ENCODE results near the gene MYL10. TPM values are rescaled to one million over a fixed set of nuclear protein-coding genes. Genes with fewer than 3 reads are reported as not detected.
"Not testable (repeated sequence)": the region's sequence is repeated elsewhere in the genome, so short reads cannot be mapped to it uniquely, and the experiment has no call there.

MYL10 gene
- polyA plus RNA-seq, 2 donors = not detected

DNA sequence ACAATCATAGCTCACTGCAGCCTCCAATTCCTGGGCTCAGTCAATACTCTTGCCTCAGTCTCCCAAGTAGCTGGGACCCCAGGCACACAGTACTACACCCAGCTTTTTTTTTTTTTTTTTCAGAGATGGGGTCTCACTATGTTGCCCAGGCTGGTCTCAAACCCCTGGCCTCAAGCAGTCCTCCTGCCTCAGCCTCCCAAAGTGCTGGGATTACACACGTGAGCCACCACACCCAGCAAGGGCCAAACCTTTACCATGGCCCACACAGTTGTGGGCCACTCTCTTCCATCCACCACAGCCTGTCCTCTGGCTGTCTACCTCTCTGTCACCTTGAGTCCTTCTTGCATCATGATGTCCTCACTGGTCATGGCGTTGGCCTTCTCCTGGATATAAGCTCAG is 24.2 kb downstream of the MYL10 start:
- not testable (repeated sequence) for H3K27ac ChIP-seq (ENCODE audit: low read depth in 2 of 2, low read length in 1 of 2); H3K27me3 ChIP-seq (ENCODE audit: control insufficient read depth in 1 of 2, insufficient read depth in 2 of 2, low read length in 2 of 2); H3K36me3 ChIP-seq (ENCODE audit: control insufficient read depth in 2 of 2, insufficient read depth in 2 of 2, low read length in 1 of 2); H3K9me3 ChIP-seq (ENCODE audit: control insufficient read depth in 2 of 2, insufficient read depth in 1 of 2, low read depth in 1 of 2, low read length in 1 of 2); H3K4me3 ChIP-seq (ENCODE audit: low read depth in 1 of 2, low read length in 2 of 2); H3K4me1 ChIP-seq (ENCODE audit: control insufficient read depth in 2 of 2, insufficient read depth in 2 of 2, low read length in 1 of 2)
- WGBS, 2 donors = 85 to 90% methylated on average over 2 of the region's 2 CpGs

- WGBS, 2 donors = 56 to 62% methylated on average over 5 of the region's 5 CpGs
- H3K27ac ChIP-seq (ENCODE audit: low read depth in 2 of 2, low read length in 1 of 2) = no peak overlapping the region
- H3K36me3 ChIP-seq (ENCODE audit: control insufficient read depth in 2 of 2, insufficient read depth in 2 of 2, low read length in 1 of 2) = no peaks in the 10 kb centered on the region
- no peak overlapping the region for H3K4me3 ChIP-seq (ENCODE audit: low read depth in 1 of 2, low read length in 2 of 2)
- H3K4me1 ChIP-seq (ENCODE audit: control insufficient read depth in 2 of 2, insufficient read depth in 2 of 2, low read length in 1 of 2) = peaks cover 0 to 6% of the 10 kb centered on the region in 2 donors
- peaks cover 0 to 2% of the 10 kb centered on the region in 2 donors for H3K9me3 ChIP-seq (ENCODE audit: control insufficient read depth in 2 of 2, insufficient read depth in 1 of 2, low read depth in 1 of 2, low read length in 1 of 2)
- H3K27me3 ChIP-seq (ENCODE audit: control insufficient read depth in 1 of 2, insufficient read depth in 2 of 2, low read length in 2 of 2) = no peaks in the 10 kb centered on the region
Observed at GRCh38 chr7:101604331-101604933, 24.7 kb downstream of the MYL10 start.

- Histone ChIP-seq H3K36me3 (ENCODE audit: control insufficient read depth in 2 of 2, insufficient read depth in 2 of 2, low read length in 1 of 2) (no peaks in the 10 kb centered on the region), H3K27me3 (ENCODE audit: control insufficient read depth in 1 of 2, insufficient read depth in 2 of 2, low read length in 2 of 2) (no peaks in the 10 kb centered on the region), H3K4me1 (ENCODE audit: control insufficient read depth in 2 of 2, insufficient read depth in 2 of 2, low read length in 1 of 2) (no peaks in the 10 kb centered on the region), H3K27ac (ENCODE audit: low read depth in 2 of 2, low read length in 1 of 2) (no peak overlapping the region), H3K9me3 (ENCODE audit: control insufficient read depth in 2 of 2, insufficient read depth in 1 of 2, low read depth in 1 of 2, low read length in 1 of 2) (peaks cover 0 to 2% of the 10 kb centered on the region in 2 donors), H3K4me3 (ENCODE audit: low read depth in 1 of 2, low read length in 2 of 2) (no peak overlapping the region)
- 32 to 40% methylated on average over 25 of the region's 25 CpGs for WGBS, 2 donors
Observed at GRCh38 chr7:101602484-101603241, 26.4 kb downstream of the MYL10 start.

DNA sequence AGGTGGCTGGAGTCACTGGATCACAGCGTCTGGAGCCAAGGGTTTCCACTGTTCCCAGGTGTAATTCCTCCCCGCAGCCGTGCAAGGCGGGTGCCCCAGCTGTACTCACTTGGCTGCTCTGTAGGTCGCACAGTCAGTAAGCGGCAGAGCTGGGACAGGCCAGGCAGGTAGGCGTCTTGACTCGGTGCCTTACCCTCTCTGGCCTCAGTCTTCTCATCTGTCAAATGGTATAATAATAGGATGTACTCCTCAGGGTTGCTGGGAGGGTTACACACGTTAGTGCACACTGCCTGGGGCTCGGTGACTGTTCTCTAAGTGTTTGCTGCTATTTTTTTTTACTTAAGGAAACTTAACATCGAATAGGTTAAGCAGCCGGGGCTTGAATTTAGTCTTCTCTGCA is 27.0 kb downstream of the MYL10 start:
- Histone ChIP-seq H3K27me3 (ENCODE audit: control insufficient read depth in 1 of 2, insufficient read depth in 2 of 2, low read length in 2 of 2) (no peaks in the 10 kb centered on the region), H3K36me3 (ENCODE audit: control insufficient read depth in 2 of 2, insufficient read depth in 2 of 2, low read length in 1 of 2) (no peaks in the 10 kb centered on the region), H3K4me1 (ENCODE audit: control insufficient read depth in 2 of 2, insufficient read depth in 2 of 2, low read length in 1 of 2) (no peaks in the 10 kb centered on the region), H3K9me3 (ENCODE audit: control insufficient read depth in 2 of 2, insufficient read depth in 1 of 2, low read depth in 1 of 2, low read length in 1 of 2) (peaks cover 0 to 2% of the 10 kb centered on the region in 2 donors), H3K27ac (ENCODE audit: low read depth in 2 of 2, low read length in 1 of 2) (no peak overlapping the region), H3K4me3 (ENCODE audit: low read depth in 1 of 2, low read length in 2 of 2) (no peak overlapping the region)
- 50 to 63% methylated on average over 12 of the region's 12 CpGs for WGBS, 2 donors

GRCh38 chr7:101599787-101600186 is 29.3 kb downstream of the MYL10 start:
- H3K4me3 ChIP-seq (ENCODE audit: low read depth in 1 of 2, low read length in 2 of 2) = no peak overlapping the region
- no peaks in the 10 kb centered on the region for H3K27me3 ChIP-seq (ENCODE audit: control insufficient read depth in 1 of 2, insufficient read depth in 2 of 2, low read length in 2 of 2)
- H3K27ac ChIP-seq (ENCODE audit: low read depth in 2 of 2, low read length in 1 of 2) = no peak overlapping the region
- no peaks in the 10 kb centered on the region for H3K36me3 ChIP-seq (ENCODE audit: control insufficient read depth in 2 of 2, insufficient read depth in 2 of 2, low read length in 1 of 2)
- H3K9me3 ChIP-seq (ENCODE audit: control insufficient read depth in 2 of 2, insufficient read depth in 1 of 2, low read depth in 1 of 2, low read length in 1 of 2) = peaks cover 0 to 5% of the 10 kb centered on the region in 2 donors
- WGBS, 2 donors = 82% methylated on average over 3 of the region's 3 CpGs
- no peaks in the 10 kb centered on the region for H3K4me1 ChIP-seq (ENCODE audit: control insufficient read depth in 2 of 2, insufficient read depth in 2 of 2, low read length in 1 of 2)

GRCh38 chr7:101598986-101599771 is 29.9 kb downstream of the MYL10 start:
- no peak overlapping the region for H3K4me3 ChIP-seq (ENCODE audit: low read depth in 1 of 2, low read length in 2 of 2)
- H3K4me1 ChIP-seq (ENCODE audit: control insufficient read depth in 2 of 2, insufficient read depth in 2 of 2, low read length in 1 of 2) = no peaks in the 10 kb centered on the region
- no peak overlapping the region for H3K27ac ChIP-seq (ENCODE audit: low read depth in 2 of 2, low read length in 1 of 2)
- 81 to 84% methylated on average over 16 of the region's 16 CpGs for WGBS, 2 donors
- peaks cover 0 to 5% of the 10 kb centered on the region in 2 donors for H3K9me3 ChIP-seq (ENCODE audit: control insufficient read depth in 2 of 2, insufficient read depth in 1 of 2, low read depth in 1 of 2, low read length in 1 of 2)
- no peaks in the 10 kb centered on the region for H3K27me3 ChIP-seq (ENCODE audit: control insufficient read depth in 1 of 2, insufficient read depth in 2 of 2, low read length in 2 of 2)
- H3K36me3 ChIP-seq (ENCODE audit: control insufficient read depth in 2 of 2, insufficient read depth in 2 of 2, low read length in 1 of 2) = no peaks in the 10 kb centered on the region

GRCh38 chr7:101598422-101598985 is 30.6 kb downstream of the MYL10 start:
- 75 to 77% methylated on average over 18 of the region's 18 CpGs for WGBS, 2 donors
- H3K9me3 ChIP-seq (ENCODE audit: control insufficient read depth in 2 of 2, insufficient read depth in 1 of 2, low read depth in 1 of 2, low read length in 1 of 2) = peaks cover 0 to 5% of the 10 kb centered on the region in 2 donors
- no peak overlapping the region for H3K27ac ChIP-seq (ENCODE audit: low read depth in 2 of 2, low read length in 1 of 2)

DNA sequence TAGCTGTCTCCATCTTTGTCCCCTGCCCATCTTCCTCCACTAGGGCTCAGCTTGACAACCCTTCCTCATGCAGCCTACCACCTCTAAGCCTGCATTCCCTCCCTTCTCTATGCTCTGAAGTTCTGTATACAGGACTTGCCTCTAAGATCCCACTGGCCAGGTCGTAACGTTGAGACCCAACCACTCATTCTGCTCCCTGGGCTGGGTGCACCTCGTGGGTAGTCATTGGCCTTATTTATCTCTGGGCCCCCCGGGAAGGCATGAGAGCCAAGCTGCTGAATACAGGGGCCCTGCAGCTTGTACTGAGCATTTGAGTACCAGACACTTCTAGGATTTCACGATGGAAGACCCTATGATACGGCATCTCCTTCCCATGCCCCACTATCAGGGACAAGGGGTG is 31.2 kb downstream of the MYL10 start:
- no peaks in the 10 kb centered on the region for H3K36me3 ChIP-seq (ENCODE audit: control insufficient read depth in 2 of 2, insufficient read depth in 2 of 2, low read length in 1 of 2)
- no peak overlapping the region for H3K27ac ChIP-seq (ENCODE audit: low read depth in 2 of 2, low read length in 1 of 2)
- no peaks in the 10 kb centered on the region for H3K27me3 ChIP-seq (ENCODE audit: control insufficient read depth in 1 of 2, insufficient read depth in 2 of 2, low read length in 2 of 2)
- H3K4me1 ChIP-seq (ENCODE audit: control insufficient read depth in 2 of 2, insufficient read depth in 2 of 2, low read length in 1 of 2) = no peaks in the 10 kb centered on the region
- H3K4me3 ChIP-seq (ENCODE audit: low read depth in 1 of 2, low read length in 2 of 2) = no peak overlapping the region
- WGBS, 2 donors = 75 to 90% methylated on average over 6 of the region's 6 CpGs
- H3K9me3 ChIP-seq (ENCODE audit: control insufficient read depth in 2 of 2, insufficient read depth in 1 of 2, low read depth in 1 of 2, low read length in 1 of 2) = peaks cover 0 to 5% of the 10 kb centered on the region in 2 donors

More at GRCh38 chr7:101598422-101598985, 30.6 kb downstream of the MYL10 start:
- Histone ChIP-seq H3K4me1 (ENCODE audit: control insufficient read depth in 2 of 2, insufficient read depth in 2 of 2, low read length in 1 of 2) (no peaks in the 10 kb centered on the region), H3K4me3 (ENCODE audit: low read depth in 1 of 2, low read length in 2 of 2) (no peak overlapping the region), H3K36me3 (ENCODE audit: control insufficient read depth in 2 of 2, insufficient read depth in 2 of 2, low read length in 1 of 2) (no peaks in the 10 kb centered on the region), H3K27me3 (ENCODE audit: control insufficient read depth in 1 of 2, insufficient read depth in 2 of 2, low read length in 2 of 2) (no peaks in the 10 kb centered on the region)

GRCh38 chr7:101596898-101597297 is 32.2 kb downstream of the MYL10 start:
- 51 to 52% methylated on average over 1 of the region's 1 CpG for WGBS, 2 donors
- peaks cover 0 to 4% of the 10 kb centered on the region in 2 donors for H3K9me3 ChIP-seq (ENCODE audit: control insufficient read depth in 2 of 2, insufficient read depth in 1 of 2, low read depth in 1 of 2, low read length in 1 of 2)
- no peaks in the 10 kb centered on the region for H3K27me3 ChIP-seq (ENCODE audit: control insufficient read depth in 1 of 2, insufficient read depth in 2 of 2, low read length in 2 of 2)
- H3K27ac ChIP-seq (ENCODE audit: low read depth in 2 of 2, low read length in 1 of 2) = no peak overlapping the region
- no peaks in the 10 kb centered on the region for H3K4me1 ChIP-seq (ENCODE audit: control insufficient read depth in 2 of 2, insufficient read depth in 2 of 2, low read length in 1 of 2)
- H3K36me3 ChIP-seq (ENCODE audit: control insufficient read depth in 2 of 2, insufficient read depth in 2 of 2, low read length in 1 of 2) = no peaks in the 10 kb centered on the region
- H3K4me3 ChIP-seq (ENCODE audit: low read depth in 1 of 2, low read length in 2 of 2) = no peak overlapping the region
